Measurements from ENCODE around the gene TNK1.

TNK1 gene

GRCh38 chr17:7391307-7391706 lies 10.4 kb downstream of the TNK1 start:
- DNase-seq (ENCODE audit: low spot score), result no peak

- DNase-seq (ENCODE audit: low spot score), result no peak
Measured at GRCh38 chr17:7392696-7393612, 12.1 kb downstream of the TNK1 start.

GRCh38 chr17:7393613-7394451 lies 12.9 kb downstream of the TNK1 start:
- peak; percentile 62 for DNase-seq (ENCODE audit: low spot score)

- DNase-seq (ENCODE audit: low spot score), result peak; percentile 79
Measured at GRCh38 chr17:7394452-7395191, 13.7 kb downstream of the TNK1 start, which contains the start of gene PLSCR3. Gene PLSCR3 (minus strand): TSS chr17:7394525. CDS start chr17:7394110, 415 bp downstream.

- DNase-seq (ENCODE audit: low spot score), result no peak
Measured at GRCh38 chr17:7396147-7396546, 15.3 kb downstream of the TNK1 start.

- no peak for DNase-seq (ENCODE audit: low spot score)
Measured at GRCh38 chr17:7398612-7399011, 17.7 kb downstream of the TNK1 start.

- DNase-seq (ENCODE audit: low spot score), result no peak
Measured at GRCh38 chr17:7403043-7403726, 22.3 kb downstream of the TNK1 start.

GRCh38 chr17:7403727-7403976 lies 22.8 kb downstream of the TNK1 start:
- DNase-seq (ENCODE audit: low spot score), result no peak

- DNase-seq (ENCODE audit: low spot score), result peak; percentile 96
Measured at GRCh38 chr17:7403977-7404736, 23.3 kb downstream of the TNK1 start, which contains the start of gene TMEM256. Gene TMEM256 (minus strand): TSS chr17:7404097. CDS start chr17:7404084, 13 bp downstream.

- DNase-seq (ENCODE audit: low spot score), result peak; percentile 68
Measured at GRCh38 chr17:7404737-7405349, 24.0 kb downstream of the TNK1 start.

GRCh38 chr17:7405350-7406234 lies 24.7 kb downstream of the TNK1 start:
- no peak for DNase-seq (ENCODE audit: low spot score)

GRCh38 chr17:7406235-7406825 lies 25.4 kb downstream of the TNK1 start:
- no peak for DNase-seq (ENCODE audit: low spot score)

GRCh38 chr17:7407082-7407481 lies 26.2 kb downstream of the TNK1 start:
- DNase-seq (ENCODE audit: low spot score), result no peak

- DNase-seq (ENCODE audit: low spot score), result no peak
Measured at GRCh38 chr17:7407485-7408251, 26.8 kb downstream of the TNK1 start, which contains the start of gene NLGN2. Gene NLGN2 (plus strand): TSS chr17:7407845. CDS start chr17:7408256, 411 bp downstream.

- peak; percentile 25 for DNase-seq (ENCODE audit: low spot score)
Measured at GRCh38 chr17:7408252-7408727, 27.4 kb downstream of the TNK1 start.

GRCh38 chr17:7408863-7409262 lies 28.0 kb downstream of the TNK1 start:
- DNase-seq (ENCODE audit: low spot score), result no peak

GRCh38 chr17:7409716-7410115 lies 28.8 kb downstream of the TNK1 start:
- DNase-seq (ENCODE audit: low spot score), result no peak

Measured in CD4-positive, alpha-beta T cell treated with Interleukin-15 for 4 hours (primary cell).